Activated T-cell treated with anti-CD3 and anti-CD28 coated beads, Interleukin-2, amount 50 U/mL, for 72 hours (primary cell): ENCODE data around the gene MCFD2. TPM values are rescaled to one million over a fixed set of nuclear protein-coding genes. Genes with fewer than 3 reads are reported as not detected.
"Not testable (repeated sequence)": the region's sequence is repeated elsewhere in the genome, so short reads cannot be mapped to it uniquely, and the experiment has no call there.

Source experiments
- ATAC-seq, 2 donors: fragments of 150-1000 bp; cut with Tn5 transposase; replicated peaks in 1 of 2; 2 replicates each; pipeline ENCODE4 v1.10.0; 2021; ENCODE audit warnings: moderate library complexity in 2 of 2, mild to moderate bottlenecking in 1 of 2
- DNase-seq, 2 donors: peaks; one replicate each; pipeline ENCODE4 v3.0.0; 2021 to 2022; ENCODE audit warnings: mixed read lengths in 1 of 2
- H3K27ac Mint-ChIP-seq: one replicate; pipeline ENCODE4 v1.8.0; 2022; ENCODE audit warnings: mild to moderate bottlenecking, moderate library complexity, mixed read lengths
- H3K27me3 Mint-ChIP-seq: one replicate; pipeline ENCODE4 v1.8.0; 2022; ENCODE audit warnings: low read depth, mixed read lengths
- H3K36me3 Mint-ChIP-seq, 2 donors: one replicate each; pipeline ENCODE4 v1.8.0; 2022; ENCODE audit warnings: mixed read lengths in 2 of 2, mild to moderate bottlenecking in 1 of 2; ENCODE audit not compliant: insufficient read depth in 2 of 2
- H3K4me1 Mint-ChIP-seq: one replicate; pipeline ENCODE4 v1.8.0; 2022; ENCODE audit warnings: low read depth, mixed read lengths
- H3K4me3 Mint-ChIP-seq, 2 donors: one replicate each; pipeline ENCODE4 v1.8.0; 2022; ENCODE audit warnings: mild to moderate bottlenecking in 2 of 2, mixed read lengths in 2 of 2, moderate library complexity in 2 of 2
- H3K9me3 Mint-ChIP-seq, 2 donors: one replicate each; pipeline ENCODE4 v1.8.0; 2022; ENCODE audit warnings: mixed read lengths in 2 of 2
- total RNA-seq, 2 donors: library from RNA; stranded (reverse); gene quantifications; one replicate each; pipeline ENCODE4 v1.2.3, GENCODE V29; 2022

Gene MCFD2
- total RNA-seq, 2 donors from 2014 or later, result 50.1 to 59.3 TPM

DNA sequence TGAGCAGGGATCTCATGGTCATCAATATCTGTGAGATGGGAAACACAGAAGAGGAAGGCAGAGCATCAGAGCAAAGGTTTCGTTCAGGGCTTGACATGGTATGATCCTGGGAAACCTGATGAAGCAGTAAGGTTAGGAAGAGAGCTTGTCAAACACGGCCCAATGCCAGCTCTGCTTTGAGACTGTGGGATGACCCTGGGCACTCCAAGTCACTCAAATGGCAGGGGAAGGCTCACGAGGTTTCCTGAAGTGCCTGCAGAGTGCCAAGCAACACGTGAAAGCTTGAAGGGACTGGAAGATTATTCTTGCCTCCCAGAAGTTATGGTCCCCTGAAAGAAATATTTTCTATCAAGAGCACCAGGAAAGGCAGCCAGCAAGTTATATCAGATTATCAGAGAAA is 6.5 kb downstream of the MCFD2 start:
- Mint-ChIP-seq H3K27me3 (no peaks in the 10 kb centered on the region), H3K4me1 (peaks cover 35% of the 10 kb centered on the region), H3K36me3 (peaks cover 18 to 31% of the 10 kb centered on the region in 2 donors), H3K4me3 (no peak overlapping the region), H3K9me3 (no peaks in the 10 kb centered on the region), H3K27ac (no peak overlapping the region)
- ATAC-seq (no peak), DNase-seq (no peak)

DNA sequence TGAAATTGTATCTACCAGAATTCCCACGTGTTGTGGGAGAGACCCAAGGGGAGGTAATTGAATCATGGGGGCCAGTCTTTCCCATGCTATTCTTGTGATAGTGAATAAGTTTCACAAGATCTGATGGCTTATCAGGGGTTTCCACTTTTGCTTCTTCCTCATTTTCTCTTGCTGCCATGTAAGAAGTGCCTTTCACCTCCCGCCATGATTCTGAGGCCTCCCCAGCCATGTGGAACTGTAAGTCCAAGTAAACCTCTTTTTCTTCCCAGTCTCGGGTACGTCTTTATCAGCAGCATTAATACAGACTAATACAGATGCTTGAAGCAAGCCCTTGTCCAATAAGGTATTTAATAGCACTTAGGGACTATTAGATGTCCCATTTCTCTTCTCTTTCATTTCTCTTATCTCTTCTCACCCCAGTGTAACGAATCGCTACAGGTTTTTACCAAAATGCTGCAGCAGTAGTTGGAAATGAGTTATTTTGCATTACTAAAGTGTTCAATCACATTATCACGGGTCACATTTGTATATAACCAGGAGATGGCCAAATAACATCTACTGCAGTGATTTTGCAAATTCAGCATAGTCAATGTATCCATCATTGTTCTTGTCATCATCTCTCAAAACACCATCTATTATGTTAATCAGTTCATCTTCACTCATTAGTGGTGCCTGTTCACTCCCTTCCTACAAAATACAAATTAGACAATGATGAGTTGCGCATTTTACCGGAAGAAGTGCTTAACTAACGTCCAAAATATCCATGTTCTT is 10.5 kb downstream of the MCFD2 start:
- not testable (repeated sequence) for ATAC-seq, H3K4me3 Mint-ChIP-seq, H3K27ac Mint-ChIP-seq, H3K27me3 Mint-ChIP-seq, DNase-seq, H3K9me3 Mint-ChIP-seq
- Mint-ChIP-seq H3K36me3 (peaks cover 15 to 20% of the 10 kb centered on the region in 2 donors), H3K4me1 (peaks cover 18% of the 10 kb centered on the region)

DNA sequence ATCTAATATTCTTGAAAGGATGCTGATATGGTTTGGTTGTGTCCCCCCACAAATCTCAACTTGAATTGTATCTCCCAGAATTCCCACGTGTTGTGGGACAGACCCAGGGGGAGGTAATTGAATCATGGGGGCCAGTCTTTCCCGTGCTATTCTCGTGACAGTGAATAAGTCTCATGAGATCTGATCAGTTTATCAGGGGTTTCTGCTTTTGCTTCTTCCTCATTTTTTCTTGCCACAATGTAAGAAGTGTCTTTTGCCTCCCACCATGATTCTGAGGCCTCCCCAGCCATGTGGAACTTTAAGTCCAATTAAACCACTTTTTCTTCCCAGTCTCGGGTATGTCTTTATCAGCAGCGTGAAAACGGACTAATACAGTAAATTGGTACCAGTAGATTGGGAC is 12.6 kb downstream of the MCFD2 start:
- not testable (repeated sequence) for ATAC-seq, H3K4me1 Mint-ChIP-seq, H3K27me3 Mint-ChIP-seq, H3K27ac Mint-ChIP-seq, DNase-seq, H3K9me3 Mint-ChIP-seq, H3K4me3 Mint-ChIP-seq
- H3K36me3 Mint-ChIP-seq, result peaks cover 9 to 13% of the 10 kb centered on the region in 2 donors

DNA sequence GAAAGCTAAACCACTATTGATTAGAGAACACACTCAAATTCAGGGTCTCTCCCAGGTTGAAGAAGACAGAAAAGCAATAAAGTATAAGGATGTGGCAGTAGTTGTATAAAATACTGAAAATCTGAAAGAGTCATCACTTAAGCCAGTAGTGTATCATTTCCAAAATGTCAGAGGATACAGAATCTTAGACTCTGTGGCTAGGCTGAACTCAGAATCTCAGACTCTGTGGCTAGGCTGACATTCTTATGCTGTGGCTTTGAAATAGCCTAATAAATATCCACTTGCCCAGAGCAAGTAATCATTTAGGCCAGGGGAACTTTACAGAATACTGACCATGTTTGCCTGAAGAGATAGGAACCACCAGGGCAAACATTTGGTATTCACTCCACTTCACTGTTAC is 13.1 kb downstream of the MCFD2 start:
- no peak for ATAC-seq

DNA sequence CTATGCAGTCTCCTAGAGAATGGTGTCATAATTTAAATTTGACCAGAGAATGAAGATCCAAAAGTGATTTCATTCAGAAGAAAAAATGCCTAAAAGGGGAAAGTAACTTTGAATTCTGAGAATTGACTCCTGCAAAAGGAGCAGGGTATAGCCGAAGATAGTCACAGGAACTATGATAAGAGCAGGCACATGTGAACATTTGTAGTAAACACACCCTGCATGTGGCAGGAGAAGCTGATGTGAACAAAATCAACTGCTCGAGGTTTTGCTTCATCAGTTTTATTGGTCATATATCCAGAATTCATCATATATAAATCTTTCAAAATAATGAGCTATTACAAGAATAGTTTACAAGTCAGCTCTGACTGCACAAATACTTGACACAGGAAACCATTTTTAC is 14.0 kb downstream of the MCFD2 start:
- ATAC-seq (no peak), DNase-seq (no peak)
- no peaks in the 10 kb centered on the region for H3K27me3 Mint-ChIP-seq
- H3K4me3 Mint-ChIP-seq, result no peak overlapping the region
- H3K27ac Mint-ChIP-seq, result no peak overlapping the region
- H3K4me1 Mint-ChIP-seq, result no peaks in the 10 kb centered on the region
- peaks cover 5 to 7% of the 10 kb centered on the region in 2 donors for H3K36me3 Mint-ChIP-seq
- no peaks in the 10 kb centered on the region for H3K9me3 Mint-ChIP-seq

More for the DNA sequence above, 13.1 kb downstream of the MCFD2 start:
- no peaks in the 10 kb centered on the region for H3K27me3 Mint-ChIP-seq
- no peaks in the 10 kb centered on the region for H3K9me3 Mint-ChIP-seq
- no peak overlapping the region for H3K27ac Mint-ChIP-seq
- peaks cover 7 to 10% of the 10 kb centered on the region in 2 donors for H3K36me3 Mint-ChIP-seq
- no peak for DNase-seq
- no peaks in the 10 kb centered on the region for H3K4me1 Mint-ChIP-seq
- H3K4me3 Mint-ChIP-seq, result no peak overlapping the region

DNA sequence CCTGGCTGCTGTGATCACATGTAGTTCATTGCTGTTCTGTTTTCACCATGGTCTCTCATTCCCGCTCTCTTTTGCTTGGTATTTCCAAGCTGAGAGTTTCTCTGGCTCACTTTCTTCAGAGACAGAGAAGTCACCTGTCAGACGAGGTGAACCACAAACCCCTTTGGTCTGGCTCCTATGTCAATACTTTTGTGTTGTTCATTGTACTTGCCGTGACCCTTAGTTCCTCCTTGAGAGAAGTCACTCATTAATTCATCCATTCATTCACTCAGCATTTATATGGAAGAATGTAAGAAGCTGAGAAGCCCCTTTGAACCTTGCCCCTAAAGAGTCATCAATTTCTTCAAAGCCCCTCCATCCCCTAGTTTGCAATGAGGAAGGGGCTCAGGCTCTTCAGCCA is 15.2 kb downstream of the MCFD2 start:
- H3K36me3 Mint-ChIP-seq, result peaks cover 5% of the 10 kb centered on the region in 2 donors
- DNase-seq, result no peak
- no peak for ATAC-seq
- H3K4me1 Mint-ChIP-seq, result no peaks in the 10 kb centered on the region
- no peaks in the 10 kb centered on the region for H3K27me3 Mint-ChIP-seq
- H3K27ac Mint-ChIP-seq, result no peak overlapping the region
- H3K4me3 Mint-ChIP-seq, result no peak overlapping the region
- no peaks in the 10 kb centered on the region for H3K9me3 Mint-ChIP-seq

DNA sequence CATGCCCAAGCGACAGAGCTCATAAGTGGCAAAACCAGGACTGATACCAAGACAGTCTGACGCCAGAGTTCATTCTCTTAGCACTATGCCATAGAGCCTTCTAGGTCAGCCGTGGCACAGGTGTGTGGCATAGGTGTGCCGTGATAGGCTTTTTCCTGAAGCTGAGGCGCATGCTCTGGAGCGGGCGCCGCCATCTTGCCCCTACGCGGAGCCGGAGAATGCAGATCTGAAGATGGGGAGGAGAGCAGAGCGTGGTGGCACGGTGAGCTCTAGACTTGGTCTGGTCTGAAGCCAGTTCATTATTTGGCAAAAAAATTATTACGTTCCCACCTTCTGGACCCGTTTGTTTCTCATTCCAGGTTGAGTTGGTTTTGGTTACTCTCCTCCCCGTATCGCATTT is 16.6 kb downstream of the MCFD2 start:
- Mint-ChIP-seq H3K9me3 (no peaks in the 10 kb centered on the region), H3K27me3 (no peaks in the 10 kb centered on the region), H3K27ac (no peak overlapping the region), H3K36me3 (no peaks in the 10 kb centered on the region), H3K4me1 (peaks cover under 1% of the 10 kb centered on the region), H3K4me3 (no peak overlapping the region)
- no peak for DNase-seq
- ATAC-seq, result no peak

DNA sequence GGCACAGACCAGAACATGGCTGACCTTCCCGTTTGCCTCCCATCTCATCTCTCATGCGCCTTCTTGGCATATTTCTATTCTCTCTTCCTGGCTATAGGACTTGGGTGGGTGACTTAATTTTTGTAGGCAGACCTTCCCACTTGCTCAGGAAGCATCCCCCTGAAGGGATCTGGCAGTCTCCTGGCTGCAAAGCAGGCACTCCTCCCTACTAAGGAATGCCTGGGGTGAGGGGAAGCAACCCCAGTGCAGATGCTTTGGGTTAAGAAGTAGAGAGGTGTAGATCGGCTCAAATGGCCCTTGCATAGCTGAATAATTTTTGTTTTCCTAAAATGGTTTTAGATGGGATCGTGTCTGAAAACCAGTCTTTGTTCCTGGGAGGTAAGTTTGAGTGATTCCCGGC is 17.6 kb downstream of the MCFD2 start:
- DNase-seq (no peak), ATAC-seq (no peak)
- H3K27ac Mint-ChIP-seq, result no peak overlapping the region
- H3K4me3 Mint-ChIP-seq, result no peak overlapping the region
- H3K4me1 Mint-ChIP-seq, result peaks cover 9% of the 10 kb centered on the region
- H3K27me3 Mint-ChIP-seq, result no peaks in the 10 kb centered on the region
- H3K9me3 Mint-ChIP-seq, result no peaks in the 10 kb centered on the region
- no peaks in the 10 kb centered on the region for H3K36me3 Mint-ChIP-seq

DNA sequence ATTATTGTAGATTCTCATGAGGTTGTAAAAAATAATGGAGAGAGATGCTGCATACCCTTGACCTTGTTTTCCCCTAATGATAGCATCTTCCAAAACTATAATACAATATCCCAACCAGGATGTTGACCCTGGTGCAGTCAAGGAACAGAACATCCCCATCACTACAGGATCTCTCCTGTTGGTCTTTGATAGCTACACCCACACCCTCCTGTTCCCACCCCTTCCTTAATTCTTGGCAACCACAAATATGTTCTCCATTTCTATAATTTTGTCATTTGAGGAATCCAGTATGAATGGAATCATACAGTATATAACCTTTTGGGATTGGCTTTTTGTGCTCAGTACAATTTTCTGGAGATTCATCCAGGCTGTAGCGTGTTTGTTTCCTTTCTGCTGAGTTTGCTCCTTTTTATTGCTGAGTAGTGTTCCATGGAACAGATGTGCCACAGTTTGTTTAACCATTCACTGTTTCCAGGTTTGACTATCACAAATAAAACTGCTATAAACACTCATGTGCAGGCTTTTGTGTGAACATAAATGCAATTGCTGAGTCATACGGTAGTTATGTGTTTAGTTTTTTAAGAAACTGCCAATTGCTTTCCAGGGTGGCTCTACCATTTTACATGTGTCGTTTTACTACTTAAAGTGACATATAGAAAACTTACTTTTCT is 22.2 kb downstream of the MCFD2 start:
- Mint-ChIP-seq H3K4me1 (peaks cover 9% of the 10 kb centered on the region), H3K36me3 (no peaks in the 10 kb centered on the region), H3K27me3 (peaks cover 8% of the 10 kb centered on the region)

DNA sequence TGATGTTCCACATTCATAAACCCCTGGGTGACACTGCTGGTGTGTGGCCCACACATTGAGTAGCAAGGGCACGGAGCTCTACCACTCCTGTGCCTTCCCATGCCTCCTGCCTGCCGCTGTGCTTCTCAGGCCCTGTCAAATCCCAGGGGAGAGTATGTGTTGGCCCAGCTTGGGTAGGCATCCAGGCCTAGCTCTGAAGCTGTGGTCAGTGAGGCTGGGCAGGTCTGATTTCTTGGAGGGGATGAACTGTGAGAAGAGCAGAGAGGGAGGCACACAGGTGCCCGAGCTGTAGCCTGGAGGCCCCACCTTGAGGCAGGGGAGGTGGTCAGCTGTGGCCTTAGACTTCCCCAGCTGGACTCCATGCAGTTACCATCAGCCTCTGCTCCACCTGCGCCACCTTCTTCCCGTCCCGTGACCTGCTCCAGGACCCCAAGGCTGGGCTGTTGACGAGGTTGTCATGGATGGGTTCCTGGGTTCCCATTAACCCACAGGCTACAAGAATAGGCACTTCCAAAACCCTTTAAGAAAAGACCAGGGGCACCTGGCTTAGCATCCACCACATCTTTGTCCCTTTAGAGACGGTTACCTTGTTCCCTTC is 23.6 kb downstream of the MCFD2 start:
- H3K27me3 Mint-ChIP-seq, result peaks cover 9% of the 10 kb centered on the region
- DNase-seq (no peak), ATAC-seq (no peak)
- H3K4me3 Mint-ChIP-seq, result no peak overlapping the region
- no peaks in the 10 kb centered on the region for H3K36me3 Mint-ChIP-seq
- no peaks in the 10 kb centered on the region for H3K9me3 Mint-ChIP-seq
- H3K27ac Mint-ChIP-seq, result no peak overlapping the region
- H3K4me1 Mint-ChIP-seq, result peaks cover 15% of the 10 kb centered on the region

More for the DNA sequence above, 22.2 kb downstream of the MCFD2 start:
- peak in 1 of 2 donors; percentile 45 for ATAC-seq
- H3K27ac Mint-ChIP-seq, result no peak overlapping the region
- no peak for DNase-seq
- H3K9me3 Mint-ChIP-seq, result no peaks in the 10 kb centered on the region
- no peak overlapping the region for H3K4me3 Mint-ChIP-seq

DNA sequence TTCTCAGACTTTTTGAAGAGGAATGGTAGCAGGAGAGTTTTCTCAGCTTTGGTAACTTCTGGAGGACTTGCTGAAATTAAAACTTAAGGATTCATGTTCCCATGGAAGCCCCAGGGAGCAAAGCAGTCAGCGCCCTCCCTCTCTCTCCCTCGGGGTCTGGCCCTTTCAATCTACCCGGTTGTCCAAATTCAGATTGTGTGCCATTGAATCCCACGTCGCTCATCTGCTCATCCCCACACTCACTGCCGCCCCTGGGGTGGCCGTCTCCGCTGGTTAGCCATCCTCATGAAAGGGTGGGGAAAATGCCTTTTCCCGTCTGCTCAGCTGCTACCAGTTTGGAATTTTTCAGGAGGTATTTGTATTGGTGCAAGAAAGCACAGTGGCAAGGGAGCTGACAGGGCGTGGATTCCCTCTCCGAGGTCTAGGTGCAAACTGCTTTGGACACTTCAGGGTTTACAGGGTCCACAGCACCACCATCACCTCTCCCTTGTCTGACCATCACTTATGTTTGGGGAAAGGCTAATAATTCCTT is 27.1 kb downstream of the MCFD2 start:
- ATAC-seq, result no peak
- no peak for DNase-seq
- no peaks in the 10 kb centered on the region for H3K36me3 Mint-ChIP-seq
- no peak overlapping the region for H3K27ac Mint-ChIP-seq
- H3K9me3 Mint-ChIP-seq, result no peaks in the 10 kb centered on the region
- no peak overlapping the region for H3K4me3 Mint-ChIP-seq
- H3K27me3 Mint-ChIP-seq, result peaks cover 27% of the 10 kb centered on the region
- peaks cover 19% of the 10 kb centered on the region for H3K4me1 Mint-ChIP-seq

DNA sequence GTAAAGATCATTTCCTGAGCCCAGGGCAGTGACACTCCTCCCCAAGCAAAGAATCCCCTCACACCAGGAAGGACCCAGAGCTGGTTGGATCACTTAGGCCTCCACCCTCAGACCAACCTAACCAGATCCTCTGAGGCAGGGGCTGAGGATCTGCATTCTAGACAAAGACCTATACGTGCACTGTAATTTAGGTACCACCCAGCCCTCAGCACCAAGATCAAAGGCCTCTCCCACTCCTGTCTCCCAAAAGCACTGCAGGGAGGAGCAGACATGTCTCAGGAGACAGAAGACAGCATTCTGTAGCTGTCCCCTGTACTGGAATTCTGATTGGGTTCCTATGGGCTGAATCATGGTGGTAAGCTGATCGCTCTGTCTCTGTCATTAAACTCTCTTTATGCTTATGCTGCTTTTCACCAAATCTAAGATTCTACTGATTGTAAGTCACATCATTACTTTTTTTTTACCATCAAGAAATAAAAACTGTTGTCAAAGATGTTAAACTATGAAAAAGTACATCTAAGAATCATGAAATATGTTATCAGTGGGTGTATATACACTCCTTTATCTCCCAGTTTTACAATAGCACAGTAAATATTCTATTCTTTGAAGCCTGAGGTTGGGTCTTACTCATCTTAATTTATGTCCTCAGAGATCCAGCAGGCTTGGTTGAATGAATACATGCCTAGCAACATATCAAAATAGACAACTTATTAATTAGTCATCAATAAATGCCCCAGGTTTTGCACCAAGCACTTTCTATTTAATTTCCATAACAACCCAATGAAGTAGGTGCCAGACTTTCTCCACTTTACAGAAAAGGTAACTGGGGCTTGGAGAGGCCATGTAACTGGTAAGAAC is 28.3 kb downstream of the MCFD2 start:
- H3K9me3 Mint-ChIP-seq, result no peaks in the 10 kb centered on the region
- H3K4me1 Mint-ChIP-seq, result peaks cover 16% of the 10 kb centered on the region
- DNase-seq, result no peak
- no peak overlapping the region for H3K27ac Mint-ChIP-seq
- no peaks in the 10 kb centered on the region for H3K36me3 Mint-ChIP-seq
- ATAC-seq, result peak; percentile 14 to 35
- peaks cover 32% of the 10 kb centered on the region for H3K27me3 Mint-ChIP-seq
- H3K4me3 Mint-ChIP-seq, result no peak overlapping the region
